Neural cell (in vitro differentiated cells): ENCODE measurements around the gene KANSL1L.

Experiments
- CTCF ChIP-seq: fragments of 450-650 bp; IDR thresholded peaks from 2 replicates; pipeline ENCODE4 v1.5.1; 2014; ENCODE audit warnings: antibody characterized with exemption, mild to moderate bottlenecking, moderate library complexity; ENCODE audit not compliant: poor library complexity, severe bottlenecking
- EP300 ChIP-seq: fragments of 450-650 bp; conservative IDR thresholded peaks from 2 replicates; pipeline ENCODE4 v1.6.1; 2014; ENCODE audit warnings: antibody characterized with exemption, mild to moderate bottlenecking, moderate library complexity; ENCODE audit not compliant: poor library complexity, severe bottlenecking
- EZH2 ChIP-seq: fragments of 200-600, 300-800 bp; shearing (Covaris generic), sonication (generic); IDR thresholded peaks from 2 replicates; pipeline ENCODE4 v1.6.1; 2014; ENCODE audit warnings: antibody characterized with exemption, low read length, borderline replicate concordance, mild to moderate bottlenecking; ENCODE audit not compliant: insufficient read depth, poor library complexity, severe bottlenecking
- MXI1 ChIP-seq: fragments of 450-650 bp; conservative IDR thresholded peaks from 2 replicates; pipeline ENCODE4 v1.6.1; 2014; ENCODE audit warnings: antibody characterized with exemption, mild to moderate bottlenecking; ENCODE audit not compliant: poor library complexity, severe bottlenecking
- POLR2AphosphoS5 ChIP-seq: IDR thresholded peaks from 2 replicates; pipeline ENCODE4 v1.6.1; 2012
- RAD21 ChIP-seq: fragments of 450-650 bp; conservative IDR thresholded peaks from 2 replicates; pipeline ENCODE4 v1.6.1; 2014; ENCODE audit warnings: antibody characterized with exemption, mild to moderate bottlenecking, moderate library complexity
- SMC3 ChIP-seq: fragments of 450-650 bp; conservative IDR thresholded peaks from 2 replicates; pipeline ENCODE4 v1.6.1; 2014; ENCODE audit warnings: antibody characterized with exemption, mild to moderate bottlenecking, moderate library complexity; ENCODE audit not compliant: poor library complexity
- TAF1 ChIP-seq: IDR thresholded peaks from 2 replicates; pipeline ENCODE4 v1.6.1; 2012; ENCODE audit warnings: low read depth

DNA sequence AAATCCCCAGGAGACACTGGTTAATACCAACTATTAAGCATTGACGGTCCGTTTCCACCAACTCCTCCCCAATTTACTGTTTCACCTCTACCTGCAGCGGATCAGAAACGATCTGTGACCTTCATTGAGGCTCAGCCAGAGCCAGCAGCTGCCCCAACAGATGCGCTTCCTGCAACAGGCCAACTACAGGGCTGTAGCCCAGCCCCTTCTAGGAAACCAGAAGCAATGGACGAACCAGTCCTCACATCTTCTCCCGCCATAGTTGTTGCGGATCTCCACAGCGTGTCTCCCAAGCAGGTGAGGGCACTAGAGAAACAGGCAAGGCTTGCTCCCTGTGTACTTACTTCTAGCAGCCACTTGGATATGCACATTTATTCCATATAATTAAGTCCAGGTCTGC lies 177.2 kb downstream of the KANSL1L start:
- TF ChIP-seq EZH2 (no peak), TAF1 (no peak), POLR2AphosphoS5 (no peak), CTCF (no peak), EP300 (no peak), SMC3 (no peak), RAD21 (no peak), MXI1 (no peak)
